ENCODE results near the gene PAX1.

The PAX1 gene

GRCh38 chr20:21741266-21741665, 35.8 kb downstream of the PAX1 start:
- DNase-seq: no peak

GRCh38 chr20:21762646-21763045, 57.2 kb downstream of the PAX1 start:
- DNase-seq: no peak

- no peak for DNase-seq
Observed at GRCh38 chr20:21767200-21767738, 61.8 kb downstream of the PAX1 start.

- no peak for DNase-seq
Observed at GRCh38 chr20:21767739-21768223, 62.3 kb downstream of the PAX1 start.

Data from NCI-H2081 (cell line).